AG04450 (cell line): ENCODE data around the gene ZNF777. TPM values are rescaled to one million over a fixed set of nuclear protein-coding genes. Genes with fewer than 3 reads are reported as not detected.

Experiments used
- CTCF ChIA-PET: fragments of 300-600, 350-600 bp; formaldehyde crosslinking; extraction: SDS; loops from one replicate; lab custom pipeline; 2022; ENCODE audit warnings: antibody characterized with exemption, inconsistent platforms; lab: Charles Lee
- POLR2A ChIA-PET: fragments of 350-600 bp; formaldehyde crosslinking; extraction: SDS; loops from one replicate; lab custom pipeline; 2021; ENCODE audit warnings: antibody characterized with exemption, inconsistent platforms; lab: Yijun Ruan, JAX
- DNase-seq: peaks from one replicate; pipeline ENCODE4 v3.0.0-alpha.2; 2011; ENCODE audit warnings: low read depth, low spot score
- H3K27ac ChIP-seq: one replicate; pipeline ENCODE4 v1.5.1; 2012; ENCODE audit warnings: low read depth, low read length, control low read depth
- H3K27me3 ChIP-seq: one replicate; pipeline ENCODE4 v1.6.0; 2012; ENCODE audit warnings: low read length; ENCODE audit not compliant: control insufficient read depth, insufficient read depth
- H3K4me3 ChIP-seq: 2 replicates; pipeline ENCODE4 v1.5.1; 2011; ENCODE audit warnings: mild to moderate bottlenecking, low read depth, low read length, control low read depth
- H3K9me3 ChIP-seq: 2 replicates; pipeline ENCODE4 v1.5.1; 2012; ENCODE audit warnings: low read length; ENCODE audit not compliant: control insufficient read depth, insufficient read depth
- CTCF ChIP-seq: IDR thresholded peaks from 2 replicates; pipeline ENCODE4 v1.5.1; 2011; ENCODE audit warnings: low read depth, low read length, control low read depth, inconsistent platforms
- polyA plus RNA-seq: library from polyadenylated mRNA; depleted of rRNA; stranded (reverse); fragments of >200 nt; gene quantifications from 2 replicates; pipeline ENCODE4 v1.2.3, GENCODE V29; 2011

The ZNF777 gene
- polyA plus RNA-seq, 1 experiment = 3.4 TPM

GRCh38 chr7:149477494-149478443 is 16.9 kb upstream of the ZNF777 start:
- no peak for TF ChIP-seq CTCF
- CTCF ChIA-PET = no interaction called here
- no peaks in the 10 kb centered on the region; the same call in 1 of the 2 replicates for H3K9me3 ChIP-seq
- no peak overlapping the region for H3K4me3 ChIP-seq
- DNase-seq = no peak
- POLR2A ChIA-PET = no interaction called here
- no peaks in the 10 kb centered on the region for H3K27me3 ChIP-seq
- no peak overlapping the region for H3K27ac ChIP-seq

GRCh38 chr7:149476791-149477190 is 15.9 kb upstream of the ZNF777 start:
- ChIA-PET CTCF (interaction anchor here (0.7 kb wide), 1 partner anchor 1896 kb away, joined by 3 read pairs; no protein-coding TSS in a partner anchor), POLR2A (interaction anchor here (0.6 to 1.0 kb wide), 2 partner anchors 19 to 188 kb away, joined by 6 to 8 read pairs; no protein-coding TSS in a partner anchor)
- no peak for DNase-seq
- H3K4me3 ChIP-seq = no peak overlapping the region
- TF ChIP-seq CTCF = no peak
- no peaks in the 10 kb centered on the region; the same call in 1 of the 2 replicates for H3K9me3 ChIP-seq
- no peak overlapping the region for H3K27ac ChIP-seq
- no peaks in the 10 kb centered on the region for H3K27me3 ChIP-seq

- no peak for DNase-seq
- Histone ChIP-seq H3K27ac (no peak overlapping the region), H3K4me3 (no peak overlapping the region), H3K27me3 (no peaks in the 10 kb centered on the region), H3K9me3 (peaks cover 4% of the 10 kb centered on the region)
- no peak for TF ChIP-seq CTCF
- ChIA-PET POLR2A (interaction anchor here (0.9 to 1.0 kb wide), 2 partner anchors 15 to 21 kb away, joined by 3 to 8 read pairs; no protein-coding TSS in a partner anchor), CTCF (interaction anchor here (0.9 kb wide), 1 partner anchor 14 kb away, joined by 3 read pairs; the partner anchor contains the start of gene ZNF777)
These were observed 14.5 kb upstream of the ZNF777 start for GRCh38 chr7:149475121-149476045.

- POLR2A ChIA-PET = interaction anchor here (0.9 kb wide), 1 partner anchor 14 kb away, joined by 3 read pairs; no protein-coding TSS in a partner anchor
- no peak overlapping the region for H3K27ac ChIP-seq
- no peaks in the 10 kb centered on the region for H3K27me3 ChIP-seq
- no peak for TF ChIP-seq CTCF
- no peak overlapping the region for H3K4me3 ChIP-seq
- DNase-seq = no peak
- CTCF ChIA-PET = interaction anchor here (0.9 kb wide), 1 partner anchor 13 kb away, joined by 3 read pairs; the partner anchor contains the start of gene ZNF777
- peaks cover 4% of the 10 kb centered on the region for H3K9me3 ChIP-seq
These were observed 13.7 kb upstream of the ZNF777 start for GRCh38 chr7:149474309-149475120.
